Bladder microvascular endothelial cell (primary cell): ENCODE data around the gene OR1L4. TPM values are rescaled to one million over a fixed set of nuclear protein-coding genes. Genes with fewer than 3 reads are reported as not detected.

Experiments used
- total RNA-seq: library from RNA; depleted of rRNA; stranded (reverse); fragments of >200 nt; gene quantifications from 2 replicates; pipeline ENCODE4 v1.2.3, GENCODE V29; 2014

The OR1L4 gene
- not detected in 2 replicates for total RNA-seq

DNA sequence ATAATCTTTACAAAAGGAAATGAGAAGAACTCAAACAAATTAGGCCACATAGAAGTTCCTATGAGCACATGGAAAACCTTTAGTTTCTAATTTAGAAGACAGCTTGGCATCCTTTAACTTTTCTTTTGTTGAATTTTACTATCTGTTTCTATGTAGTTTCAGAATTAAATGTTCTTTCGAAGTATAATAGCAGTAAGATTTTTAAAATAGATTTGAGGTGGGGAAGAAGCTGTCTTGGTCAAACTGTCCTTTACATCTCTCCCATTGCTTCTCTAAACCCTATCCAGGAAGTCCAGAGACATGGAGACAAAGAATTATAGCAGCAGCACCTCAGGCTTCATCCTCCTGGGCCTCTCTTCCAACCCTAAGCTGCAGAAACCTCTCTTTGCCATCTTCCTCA, at the start of gene OR1L4:
OR1L4 (plus strand) TSS at position 301 of the 400 bp plus-strand sequence; CDS start at position 301, 0 bp downstream.

GRCh38 chr9:122742003-122742402, 18.2 kb downstream of the OR1L4 start, which contains the start of gene OR1L6:
Gene OR1L6, plus strand, starts transcription at chr9:122742303. Its CDS starts 7,545 bp downstream, at chr9:122749848.

Other genes starting within 250 kb of the OR1L4 start
- not detected in 2 replicates for gene OR1J1, start 246.1 kb upstream of the OR1L4 start, total RNA-seq
- 0.13 TPM in 1 of 2 replicates, not detected in the other for gene OR1J2, start 213.2 kb upstream of the OR1L4 start, total RNA-seq
- gene OR1J4, start 204.8 kb upstream of the OR1L4 start, total RNA-seq = 0.25 TPM in 1 of 2 replicates, not detected in the other
- not detected in 2 replicates for gene OR1N1, start 196.7 kb upstream of the OR1L4 start, total RNA-seq
- not detected in 2 replicates for gene OR1N2, start 170.9 kb upstream of the OR1L4 start, total RNA-seq
- gene OR1L8, start 140.6 kb upstream of the OR1L4 start, total RNA-seq = 0.06 TPM in 1 of 2 replicates, not detected in the other
- gene OR1Q1, start 109.3 kb upstream of the OR1L4 start, total RNA-seq = not detected in 2 replicates
- 0.13 TPM in 1 of 2 replicates, not detected in the other for gene OR1B1, start 66.4 kb upstream of the OR1L4 start, total RNA-seq
- gene OR1L1, start 62.3 kb upstream of the OR1L4 start, total RNA-seq = not detected in 2 replicates
- gene OR1L3, start 48.9 kb upstream of the OR1L4 start, total RNA-seq = not detected in 2 replicates
- not detected in 2 replicates for gene OR1L6, start 18.3 kb downstream of the OR1L4 start, total RNA-seq
- not detected in 2 replicates for gene OR5C1, start 64.9 kb downstream of the OR1L4 start, total RNA-seq
- gene OR1K1, start 76.1 kb downstream of the OR1L4 start, total RNA-seq = not detected in 2 replicates
- 57.6 and 106 TPM in 2 replicates for gene PDCL, start 104.6 kb downstream of the OR1L4 start, total RNA-seq
- 32.5 and 109 TPM in 2 replicates for gene RC3H2, start 181.4 kb downstream of the OR1L4 start, total RNA-seq
- gene ZBTB6, start 189.3 kb downstream of the OR1L4 start, total RNA-seq = 7.4 and 16.1 TPM in 2 replicates
- gene ZBTB26, start 207.5 kb downstream of the OR1L4 start, total RNA-seq = 1.9 and 5.5 TPM in 2 replicates
- 21.5 and 70.9 TPM in 2 replicates for gene RABGAP1, start 217.0 kb downstream of the OR1L4 start, total RNA-seq